Mucosa of stomach (tissue), 1 donor: Measurements from ENCODE around the gene RPS4Y1.
"Not testable (repeated sequence)": the region's sequence is repeated elsewhere in the genome, so short reads cannot be mapped to it uniquely, and the experiment has no call there.

ENCODE experiments used
- H3K27me3 ChIP-seq: one replicate; pipeline ENCODE4 v1.7.0; 2013; ENCODE audit warnings: mild to moderate bottlenecking, low read length; ENCODE audit not compliant: control insufficient read depth, insufficient read depth
- H3K36me3 ChIP-seq: one replicate; pipeline ENCODE4 v1.7.0; 2013; ENCODE audit warnings: low read length; ENCODE audit not compliant: control insufficient read depth, insufficient read depth
- H3K4me1 ChIP-seq: one replicate; pipeline ENCODE4 v1.7.0; 2013; ENCODE audit warnings: mild to moderate bottlenecking, low read length; ENCODE audit not compliant: control insufficient read depth, insufficient read depth
- H3K4me3 ChIP-seq: one replicate; pipeline ENCODE4 v1.7.0; 2013; ENCODE audit warnings: low read length
- H3K9ac ChIP-seq: one replicate; pipeline ENCODE4 v1.7.0; 2013; ENCODE audit warnings: mild to moderate bottlenecking, low read length, moderate library complexity
- H3K9me3 ChIP-seq: one replicate; pipeline ENCODE4 v1.7.0; 2013; ENCODE audit warnings: mild to moderate bottlenecking, low read length, moderate library complexity; ENCODE audit not compliant: control insufficient read depth
- donor health status: Pancreatic carcinoma.

RPS4Y1 gene

GRCh38 chrY:2849368-2849767 is 8.0 kb downstream of the RPS4Y1 start:
- Histone ChIP-seq H3K9ac (no peak overlapping the region), H3K36me3 (no peaks in the 10 kb centered on the region), H3K27me3 (no peaks in the 10 kb centered on the region), H3K4me1 (peaks cover 12% of the 10 kb centered on the region), H3K9me3 (no peaks in the 10 kb centered on the region), H3K4me3 (no peak overlapping the region)

- Histone ChIP-seq H3K4me1 (peaks cover 12% of the 10 kb centered on the region), H3K4me3 (no peak overlapping the region), H3K36me3 (no peaks in the 10 kb centered on the region), H3K27me3 (no peaks in the 10 kb centered on the region), H3K9ac (no peak overlapping the region), H3K9me3 (no peaks in the 10 kb centered on the region)
Measured at GRCh38 chrY:2854145-2854774, 12.9 kb downstream of the RPS4Y1 start.

- Histone ChIP-seq H3K9ac (no peak overlapping the region), H3K27me3 (no peaks in the 10 kb centered on the region), H3K36me3 (no peaks in the 10 kb centered on the region), H3K4me3 (no peak overlapping the region), H3K4me1 (peaks cover 10% of the 10 kb centered on the region), H3K9me3 (no peaks in the 10 kb centered on the region)
Measured at GRCh38 chrY:2857068-2857467, 15.7 kb downstream of the RPS4Y1 start.

GRCh38 chrY:2857686-2858085 is 16.3 kb downstream of the RPS4Y1 start:
- peaks cover 5% of the 10 kb centered on the region for H3K4me1 ChIP-seq
- H3K9ac ChIP-seq = no peak overlapping the region
- H3K4me3 ChIP-seq = no peak overlapping the region
- no peaks in the 10 kb centered on the region for H3K9me3 ChIP-seq
- H3K36me3 ChIP-seq = no peaks in the 10 kb centered on the region
- H3K27me3 ChIP-seq = no peaks in the 10 kb centered on the region

GRCh38 chrY:2859782-2860181 is 18.4 kb downstream of the RPS4Y1 start:
- H3K4me3 ChIP-seq = no peak overlapping the region
- no peak overlapping the region for H3K9ac ChIP-seq
- no peaks in the 10 kb centered on the region for H3K36me3 ChIP-seq
- H3K9me3 ChIP-seq = no peaks in the 10 kb centered on the region
- no peaks in the 10 kb centered on the region for H3K4me1 ChIP-seq
- H3K27me3 ChIP-seq = no peaks in the 10 kb centered on the region

- Histone ChIP-seq H3K27me3 (no peaks in the 10 kb centered on the region), H3K4me3 (no peak overlapping the region), H3K36me3 (no peaks in the 10 kb centered on the region), H3K9me3 (no peaks in the 10 kb centered on the region), H3K4me1 (no peaks in the 10 kb centered on the region), H3K9ac (no peak overlapping the region)
Measured at GRCh38 chrY:2860511-2860910, 19.1 kb downstream of the RPS4Y1 start.

GRCh38 chrY:2866581-2866980 is 25.2 kb downstream of the RPS4Y1 start:
- H3K4me3 ChIP-seq = no peak overlapping the region
- no peaks in the 10 kb centered on the region for H3K9me3 ChIP-seq
- no peak overlapping the region for H3K9ac ChIP-seq
- no peaks in the 10 kb centered on the region for H3K36me3 ChIP-seq
- no peaks in the 10 kb centered on the region for H3K4me1 ChIP-seq
- H3K27me3 ChIP-seq = no peaks in the 10 kb centered on the region

GRCh38 chrY:2867469-2867868 is 26.1 kb downstream of the RPS4Y1 start:
- H3K4me3 ChIP-seq = no peak overlapping the region
- no peaks in the 10 kb centered on the region for H3K36me3 ChIP-seq
- no peaks in the 10 kb centered on the region for H3K9me3 ChIP-seq
- no peaks in the 10 kb centered on the region for H3K4me1 ChIP-seq
- no peaks in the 10 kb centered on the region for H3K27me3 ChIP-seq
- H3K9ac ChIP-seq = no peak overlapping the region

- Histone ChIP-seq H3K4me1 (no peaks in the 10 kb centered on the region), H3K9ac (no peak overlapping the region), H3K27me3 (no peaks in the 10 kb centered on the region), H3K36me3 (no peaks in the 10 kb centered on the region), H3K4me3 (no peak overlapping the region), H3K9me3 (no peaks in the 10 kb centered on the region)
Measured at GRCh38 chrY:2868035-2868607, 26.7 kb downstream of the RPS4Y1 start.

GRCh38 chrY:2872234-2872633 is 30.8 kb downstream of the RPS4Y1 start:
- not testable (repeated sequence) for H3K4me1 ChIP-seq, H3K9ac ChIP-seq, H3K9me3 ChIP-seq, H3K27me3 ChIP-seq, H3K4me3 ChIP-seq, H3K36me3 ChIP-seq

- H3K27me3 ChIP-seq = no peaks in the 10 kb centered on the region
- no peaks in the 10 kb centered on the region for H3K4me1 ChIP-seq
- H3K9ac ChIP-seq = no peak overlapping the region
- H3K9me3 ChIP-seq = no peaks in the 10 kb centered on the region
- no peak overlapping the region for H3K4me3 ChIP-seq
- no peaks in the 10 kb centered on the region for H3K36me3 ChIP-seq
Measured at GRCh38 chrY:2874211-2874610, 32.8 kb downstream of the RPS4Y1 start.

- Histone ChIP-seq H3K36me3 (no peaks in the 10 kb centered on the region), H3K9ac (no peak overlapping the region), H3K9me3 (no peaks in the 10 kb centered on the region), H3K4me3 (no peak overlapping the region), H3K27me3 (no peaks in the 10 kb centered on the region), H3K4me1 (no peaks in the 10 kb centered on the region)
Measured at GRCh38 chrY:2883561-2883960, 42.2 kb downstream of the RPS4Y1 start.

GRCh38 chrY:2885880-2886279 is 44.5 kb downstream of the RPS4Y1 start:
- no peak overlapping the region for H3K9ac ChIP-seq
- H3K4me1 ChIP-seq = no peaks in the 10 kb centered on the region
- no peak overlapping the region for H3K4me3 ChIP-seq
- no peaks in the 10 kb centered on the region for H3K9me3 ChIP-seq
- H3K27me3 ChIP-seq = no peaks in the 10 kb centered on the region
- no peaks in the 10 kb centered on the region for H3K36me3 ChIP-seq
